H9 (cell line): ENCODE data around the gene DNMT3L. TPM values are rescaled to one million over a fixed set of nuclear protein-coding genes. Genes with fewer than 3 reads are reported as not detected.

Source experiments
- DNase-seq: peaks from one replicate; pipeline ENCODE4 v3.0.0-alpha.2; 2017
- H2AFZ ChIP-seq: one replicate; pipeline ENCODE4 v1.6.1; 2013; ENCODE audit warnings: mild to moderate bottlenecking, low read length, control low read depth, moderate library complexity
- H2AK5ac ChIP-seq: 2 replicates; pipeline ENCODE4 v1.6.1; 2013; ENCODE audit warnings: low read length, control low read depth, mixed read lengths; ENCODE audit not compliant: insufficient read length
- H2BK120ac ChIP-seq: one replicate; pipeline ENCODE4 v1.6.1; 2013; ENCODE audit warnings: low read depth, mild to moderate bottlenecking, low read length, control low read depth, inconsistent platforms; ENCODE audit not compliant: poor library complexity, severe bottlenecking
- H2BK12ac ChIP-seq: 2 replicates; pipeline ENCODE4 v1.6.1; 2013; ENCODE audit warnings: low read length, control low read depth, mixed read lengths, low read depth; ENCODE audit not compliant: insufficient read length
- H2BK15ac ChIP-seq: 2 replicates; pipeline ENCODE4 v1.6.1; 2013; ENCODE audit warnings: low read depth, low read length, control low read depth
- H2BK20ac ChIP-seq: one replicate; pipeline ENCODE4 v1.6.1; 2013; ENCODE audit warnings: low read depth, mild to moderate bottlenecking, low read length, control low read depth, inconsistent platforms; ENCODE audit not compliant: poor library complexity, severe bottlenecking
- H2BK5ac ChIP-seq: 2 replicates; pipeline ENCODE4 v1.6.1; 2013; ENCODE audit warnings: low read length, control low read depth, mixed read lengths; ENCODE audit not compliant: insufficient read length
- H3K14ac ChIP-seq: 2 replicates; pipeline ENCODE4 v1.6.1; 2013; ENCODE audit warnings: low read length, control low read depth; ENCODE audit not compliant: insufficient read depth
- H3K18ac ChIP-seq: 2 replicates; pipeline ENCODE4 v1.6.1; 2013; ENCODE audit warnings: low read depth, mild to moderate bottlenecking, mixed read lengths, low read length, control low read depth; ENCODE audit not compliant: insufficient read length
- H3K23ac ChIP-seq: 2 replicates; pipeline ENCODE4 v1.6.1; 2013; ENCODE audit warnings: low read length, control low read depth, mixed read lengths, low read depth; ENCODE audit not compliant: insufficient read length
- H3K23me2 ChIP-seq: 2 replicates; pipeline ENCODE4 v1.6.1; 2013; ENCODE audit warnings: low read depth, mild to moderate bottlenecking, mixed read lengths, low read length, control low read depth; ENCODE audit not compliant: insufficient read length, poor library complexity, severe bottlenecking
- H3K27ac ChIP-seq: 2 replicates; pipeline ENCODE4 v1.5.1; 2013; ENCODE audit warnings: low read length, control low read depth, mixed read lengths, low read depth; ENCODE audit not compliant: insufficient read length
- H3K27me3 ChIP-seq: 2 replicates; pipeline ENCODE4 v1.6.1; 2013; ENCODE audit warnings: low read length, control low read depth, inconsistent platforms; ENCODE audit not compliant: insufficient read depth
- H3K4ac ChIP-seq: 2 replicates; pipeline ENCODE4 v1.6.1; 2013; ENCODE audit warnings: low read depth, mild to moderate bottlenecking, control low read depth, inconsistent platforms, low read length, moderate library complexity
- H3K4me1 ChIP-seq: 2 replicates; pipeline ENCODE4 v1.6.1; 2013; ENCODE audit warnings: low read length, control low read depth, inconsistent platforms; ENCODE audit not compliant: insufficient read depth
- H3K4me2 ChIP-seq: 2 replicates; pipeline ENCODE4 v1.6.1; 2013; ENCODE audit warnings: low read length, control low read depth, mixed read lengths; ENCODE audit not compliant: insufficient read length, insufficient read depth
- H3K56ac ChIP-seq: 2 replicates; pipeline ENCODE4 v1.6.1; 2013; ENCODE audit warnings: low read depth, mild to moderate bottlenecking, mixed read lengths, low read length, control low read depth; ENCODE audit not compliant: insufficient read length
- H3K79me1 ChIP-seq: 2 replicates; pipeline ENCODE4 v1.6.1; 2013; ENCODE audit warnings: low read depth, mild to moderate bottlenecking, moderate library complexity, low read length, control low read depth, inconsistent platforms; ENCODE audit not compliant: insufficient read depth, poor library complexity, severe bottlenecking
- H3K79me2 ChIP-seq: 2 replicates; pipeline ENCODE4 v1.6.1; 2013; ENCODE audit warnings: low read length, control low read depth, inconsistent platforms; ENCODE audit not compliant: insufficient read depth
- H3K9ac ChIP-seq: 2 replicates; pipeline ENCODE4 v1.6.1; 2013; ENCODE audit warnings: low read length, control low read depth, mixed read lengths; ENCODE audit not compliant: insufficient read length; ENCODE audit errors: extremely low read depth
- H3K9me3 ChIP-seq: one replicate; pipeline ENCODE4 v1.6.1; 2013; ENCODE audit warnings: low read depth, low read length, inconsistent platforms; ENCODE audit not compliant: control insufficient read depth
- H3T11ph ChIP-seq: one replicate; pipeline ENCODE4 v1.6.1; 2013; ENCODE audit warnings: mild to moderate bottlenecking, low read length, control low read depth, inconsistent platforms
- H4K20me1 ChIP-seq: one replicate; pipeline ENCODE4 v1.6.1; 2013; ENCODE audit not compliant: control insufficient read depth, insufficient read length, insufficient read depth
- H4K5ac ChIP-seq: 2 replicates; pipeline ENCODE4 v1.6.1; 2013; ENCODE audit warnings: low read depth, mild to moderate bottlenecking, mixed read lengths, low read length, control low read depth; ENCODE audit not compliant: insufficient read length
- H4K8ac ChIP-seq: replicated peaks from 2 replicates; pipeline ENCODE4 v1.6.1; 2013; ENCODE audit warnings: low read length, control low read depth, mixed read lengths, low read depth; ENCODE audit not compliant: insufficient read length
- H4K91ac ChIP-seq: 2 replicates; pipeline ENCODE4 v1.6.1; 2013; ENCODE audit warnings: low read depth, mild to moderate bottlenecking, moderate library complexity, mixed read lengths, low read length, control low read depth; ENCODE audit not compliant: insufficient read length
- H3K27ac Mint-ChIP-seq, 3 experiments: 2 replicates in 2 of 3; 3 replicates in 1 of 3; pipeline ENCODE4 v1.8.0; 2020 to 2021; ENCODE audit warnings: mixed read lengths in 3 of 3, mild to moderate bottlenecking in 1 of 3, moderate library complexity in 1 of 3
- H3K27me3 Mint-ChIP-seq: 2 replicates; pipeline ENCODE4 v1.8.0; 2021; ENCODE audit warnings: low read depth, mild to moderate bottlenecking, moderate library complexity, mixed read lengths
- H3K36me3 Mint-ChIP-seq, 3 experiments: 2 replicates in 2 of 3; 3 replicates in 1 of 3; pipeline ENCODE4 v1.8.0; 2020 to 2021; ENCODE audit warnings: low read depth in 3 of 3, mixed read lengths in 3 of 3; ENCODE audit not compliant: insufficient read depth in 1 of 3
- H3K4me1 Mint-ChIP-seq, 2 experiments: 2 replicates each; pipeline ENCODE4 v1.8.0; 2020; ENCODE audit warnings: mixed read lengths in 2 of 2
- H3K4me3 Mint-ChIP-seq, 2 experiments: 2 replicates in 1 of 2; 3 replicates in 1 of 2; pipeline ENCODE4 v1.8.0; 2020 to 2021; ENCODE audit warnings: mild to moderate bottlenecking in 2 of 2, mixed read lengths in 2 of 2, moderate library complexity in 1 of 2
- H3K9me3 Mint-ChIP-seq, 2 experiments: 2 replicates in 1 of 2; 3 replicates in 1 of 2; pipeline ENCODE4 v1.8.0; 2020; ENCODE audit warnings: mild to moderate bottlenecking in 2 of 2, mixed read lengths in 2 of 2, moderate library complexity in 1 of 2
- WGBS: extraction: QIAGEN DNeasy Blood & Tissue Kit; methylation state at CpG from one replicate; pipeline ENCODE4 v1.1.7; 2013; ENCODE audit warnings: missing lambda C conversion rate, low lambda C conversion rate, mixed read lengths; ENCODE audit not compliant: insufficient read length; ENCODE audit errors: extremely low coverage; 5-methylcytosine and 5-hydroxymethylcytosine counted together
- total RNA-seq: library from RNA; stranded (reverse); gene quantifications from 2 replicates; pipeline ENCODE4 v1.2.1, GENCODE V29; 2021
- TF ChIP-seq, protein P1 (sequence below): fragments of 200-600 bp; sonication (generic); conservative IDR thresholded peaks from 3 replicates; pipeline ENCODE4 v1.8.0; 2021; ENCODE audit warnings: antibody characterized with exemption, mild to moderate bottlenecking

The DNMT3L gene
- total RNA-seq, 1 experiment from 2014 or later, result 0.77 TPM

DNA sequence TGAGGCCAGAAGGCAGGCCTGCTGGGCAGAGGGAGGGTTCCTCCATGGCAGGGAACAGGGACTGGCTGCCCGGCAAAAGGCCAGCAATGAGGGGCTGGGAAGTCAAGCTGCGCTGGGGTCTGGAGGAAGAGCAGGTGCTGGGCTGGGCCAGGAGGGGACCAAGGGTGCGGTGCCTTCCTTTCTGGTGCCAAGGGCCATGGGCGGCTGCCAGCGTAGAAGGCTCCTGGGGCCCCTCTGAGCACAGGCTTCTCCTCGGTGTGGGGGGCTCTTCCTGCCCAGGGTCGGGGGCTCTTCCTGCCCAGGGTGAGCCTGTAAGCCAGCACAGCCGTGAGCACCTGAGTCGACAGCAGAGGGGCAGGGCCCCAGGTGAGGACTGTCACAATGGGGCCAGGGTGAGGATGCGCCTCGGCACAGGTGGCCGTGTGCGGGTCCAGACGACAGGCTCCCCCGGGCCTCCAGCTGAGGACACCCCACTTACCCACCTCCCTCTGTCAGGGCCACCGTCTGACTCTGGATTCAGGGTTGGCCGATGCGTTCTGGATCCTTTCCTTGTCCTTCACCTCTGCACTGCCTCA, 10.7 kb upstream of the DNMT3L start:
- no peaks in the 10 kb centered on the region for H3K23me2 ChIP-seq
- H3K27ac ChIP-seq, result no peak overlapping the region
- Mint-ChIP-seq H3K9me3 (no peaks in the 10 kb centered on the region; a peak in 1 of 5 replicates), H3K36me3 (no peaks in the 10 kb centered on the region), H3K27me3 (peaks cover 8% of the 10 kb centered on the region), H3K4me1 (peaks cover 0 to 1% of the 10 kb centered on the region in 2 experiments; a peak in 1 of 4 replicates), H3K4me3 (no peak overlapping the region), H3K27ac (no peak overlapping the region)
- H3K79me2 ChIP-seq, result no peaks in the 10 kb centered on the region
- H3K4me1 ChIP-seq, result no peaks in the 10 kb centered on the region
- no CpG with 5 or more reads among the region's 18 CpGs for WGBS
- H3K27me3 ChIP-seq, result no peaks in the 10 kb centered on the region
- no peak overlapping the region for H3K4ac ChIP-seq
- H2BK12ac ChIP-seq, result no peak overlapping the region
- no peak overlapping the region for H2BK20ac ChIP-seq
- no peak overlapping the region for H3K56ac ChIP-seq
- H2AFZ ChIP-seq, result no peak overlapping the region
- DNase-seq, result no peak
- H4K5ac ChIP-seq, result no peak overlapping the region
- no peak overlapping the region for H3K4me2 ChIP-seq
- no peak overlapping the region for H3T11ph ChIP-seq
- H3K18ac ChIP-seq, result no peak overlapping the region
- no peak overlapping the region for H2BK15ac ChIP-seq
- TF ChIP-seq, protein P1, sequence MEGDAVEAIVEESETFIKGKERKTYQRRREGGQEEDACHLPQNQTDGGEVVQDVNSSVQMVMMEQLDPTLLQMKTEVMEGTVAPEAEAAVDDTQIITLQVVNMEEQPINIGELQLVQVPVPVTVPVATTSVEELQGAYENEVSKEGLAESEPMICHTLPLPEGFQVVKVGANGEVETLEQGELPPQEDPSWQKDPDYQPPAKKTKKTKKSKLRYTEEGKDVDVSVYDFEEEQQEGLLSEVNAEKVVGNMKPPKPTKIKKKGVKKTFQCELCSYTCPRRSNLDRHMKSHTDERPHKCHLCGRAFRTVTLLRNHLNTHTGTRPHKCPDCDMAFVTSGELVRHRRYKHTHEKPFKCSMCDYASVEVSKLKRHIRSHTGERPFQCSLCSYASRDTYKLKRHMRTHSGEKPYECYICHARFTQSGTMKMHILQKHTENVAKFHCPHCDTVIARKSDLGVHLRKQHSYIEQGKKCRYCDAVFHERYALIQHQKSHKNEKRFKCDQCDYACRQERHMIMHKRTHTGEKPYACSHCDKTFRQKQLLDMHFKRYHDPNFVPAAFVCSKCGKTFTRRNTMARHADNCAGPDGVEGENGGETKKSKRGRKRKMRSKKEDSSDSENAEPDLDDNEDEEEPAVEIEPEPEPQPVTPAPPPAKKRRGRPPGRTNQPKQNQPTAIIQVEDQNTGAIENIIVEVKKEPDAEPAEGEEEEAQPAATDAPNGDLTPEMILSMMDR, result no peak
- no peak overlapping the region for H3K23ac ChIP-seq
- no peaks in the 10 kb centered on the region for H4K20me1 ChIP-seq
- no peak overlapping the region for H3K9ac ChIP-seq
- no peak overlapping the region for H4K8ac ChIP-seq
- H2AK5ac ChIP-seq, result no peak overlapping the region
- H4K91ac ChIP-seq, result no peak overlapping the region
- no peak overlapping the region for H2BK5ac ChIP-seq
- H3K79me1 ChIP-seq, result no peaks in the 10 kb centered on the region
- H2BK120ac ChIP-seq, result no peak overlapping the region
- H3K14ac ChIP-seq, result no peak overlapping the region; the same call in 1 of the 2 replicates
- no peaks in the 10 kb centered on the region for H3K9me3 ChIP-seq
